Measurements from ENCODE around the gene PRM2.
"Not testable (repeated sequence)": the region's sequence is repeated elsewhere in the genome, so short reads cannot be mapped to it uniquely, and the experiment has no call there.

The PRM2 gene

DNA sequence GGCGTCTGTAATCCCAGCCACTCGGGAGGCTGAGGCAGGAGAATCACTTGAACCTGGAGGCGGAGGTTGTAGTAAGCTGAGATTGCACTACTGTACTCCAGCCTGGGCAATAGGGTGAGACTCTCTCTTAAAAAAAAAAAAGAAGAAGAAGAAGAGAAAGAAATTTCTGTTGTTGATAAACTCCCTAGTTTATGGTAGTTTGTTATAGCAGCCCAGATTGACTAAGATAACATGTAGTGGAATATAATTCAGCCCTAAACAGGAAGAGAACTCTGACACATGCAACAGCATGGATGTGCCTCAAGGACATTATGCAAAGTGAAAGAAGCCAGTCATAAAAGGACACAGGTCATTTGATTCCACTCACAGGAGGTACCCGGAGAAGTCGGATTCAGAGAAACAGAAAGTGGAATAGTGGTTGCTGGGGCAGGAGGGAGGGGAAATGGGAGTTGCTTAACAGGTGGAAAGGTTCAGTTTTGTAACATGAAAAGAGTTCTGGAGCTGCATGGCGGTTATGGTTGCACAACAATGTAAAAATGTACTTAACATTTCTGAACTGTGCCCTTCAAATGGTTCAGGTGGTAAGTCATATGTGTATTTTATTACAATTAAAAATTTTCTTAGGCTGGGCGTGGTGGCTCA lies 30.8 kb upstream of the PRM2 start:
- no peak for DNase-seq

DNA sequence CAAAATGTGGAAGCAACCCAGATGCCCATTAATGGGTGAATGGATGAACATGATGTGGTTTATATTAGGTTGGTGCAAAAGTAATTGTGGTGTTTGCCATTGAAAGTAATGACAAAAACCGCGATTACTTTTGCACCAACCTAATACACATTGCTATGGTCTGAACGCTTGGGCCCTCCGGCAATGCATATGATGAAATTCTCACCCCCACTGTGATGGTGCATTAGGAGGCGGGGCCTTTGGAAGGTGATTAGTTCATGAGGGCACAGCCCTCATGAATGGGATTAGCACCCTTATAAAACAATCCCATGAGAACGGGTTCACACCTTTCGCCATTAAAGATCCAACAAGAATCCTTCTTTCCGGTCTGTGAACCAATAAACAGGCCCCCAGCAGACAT lies 30.1 kb upstream of the PRM2 start:
- no peak for DNase-seq

DNA sequence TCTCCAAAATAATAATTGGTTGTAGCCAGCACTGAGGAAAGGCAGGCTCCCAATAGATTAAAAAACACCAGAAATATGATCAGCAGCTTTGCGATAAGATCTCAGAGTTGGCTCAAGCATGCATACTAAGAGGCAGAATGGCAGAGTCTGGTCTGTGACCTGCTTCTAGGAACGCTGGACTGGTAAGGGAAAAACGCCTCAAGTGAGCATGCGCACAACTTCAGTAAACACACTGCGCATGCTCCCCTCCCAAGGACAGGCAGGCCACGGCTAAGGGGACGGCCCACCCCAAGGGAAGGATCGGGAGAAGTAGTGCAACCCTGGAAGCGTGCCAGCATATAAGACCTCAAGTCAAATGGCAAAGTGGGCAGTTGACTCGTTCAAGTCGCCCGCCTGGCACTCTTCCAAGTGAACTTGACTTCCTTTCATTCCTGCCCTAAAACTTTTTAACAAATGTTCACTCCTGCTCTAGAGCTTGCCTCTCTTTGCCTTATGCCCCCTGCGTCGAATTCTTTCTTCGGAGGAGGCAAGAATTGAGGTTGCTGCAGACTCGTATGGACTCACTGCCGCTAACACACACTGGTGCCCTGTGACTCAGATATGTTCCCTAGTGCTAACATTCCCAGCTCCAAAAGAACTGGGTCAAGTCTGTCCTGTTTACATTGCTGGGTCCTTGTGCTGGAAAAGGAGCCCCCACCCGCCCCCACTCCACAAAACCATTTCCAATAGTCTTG lies 27.3 kb upstream of the PRM2 start:
- DNase-seq = no peak

DNA sequence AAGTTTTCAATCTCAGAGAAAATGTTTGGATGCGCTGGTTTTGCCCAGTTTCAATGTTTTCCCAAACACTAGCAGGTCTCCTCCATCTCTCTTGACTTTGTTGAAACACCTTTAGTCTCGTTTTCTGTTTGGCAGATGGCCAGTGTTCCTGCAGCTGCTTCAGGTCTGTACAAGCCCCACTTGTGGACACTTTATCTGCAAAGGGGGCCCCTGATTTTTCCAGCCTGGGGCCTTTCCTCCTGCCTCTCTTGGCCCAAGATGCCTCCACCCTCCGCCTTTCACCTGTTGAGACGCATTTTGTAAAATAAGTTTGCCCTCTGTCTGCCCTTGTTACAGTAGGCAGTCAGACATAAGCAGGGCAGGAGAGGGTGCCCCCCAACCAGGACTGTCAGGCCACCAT lies 26.7 kb upstream of the PRM2 start:
- DNase-seq = no peak

DNA sequence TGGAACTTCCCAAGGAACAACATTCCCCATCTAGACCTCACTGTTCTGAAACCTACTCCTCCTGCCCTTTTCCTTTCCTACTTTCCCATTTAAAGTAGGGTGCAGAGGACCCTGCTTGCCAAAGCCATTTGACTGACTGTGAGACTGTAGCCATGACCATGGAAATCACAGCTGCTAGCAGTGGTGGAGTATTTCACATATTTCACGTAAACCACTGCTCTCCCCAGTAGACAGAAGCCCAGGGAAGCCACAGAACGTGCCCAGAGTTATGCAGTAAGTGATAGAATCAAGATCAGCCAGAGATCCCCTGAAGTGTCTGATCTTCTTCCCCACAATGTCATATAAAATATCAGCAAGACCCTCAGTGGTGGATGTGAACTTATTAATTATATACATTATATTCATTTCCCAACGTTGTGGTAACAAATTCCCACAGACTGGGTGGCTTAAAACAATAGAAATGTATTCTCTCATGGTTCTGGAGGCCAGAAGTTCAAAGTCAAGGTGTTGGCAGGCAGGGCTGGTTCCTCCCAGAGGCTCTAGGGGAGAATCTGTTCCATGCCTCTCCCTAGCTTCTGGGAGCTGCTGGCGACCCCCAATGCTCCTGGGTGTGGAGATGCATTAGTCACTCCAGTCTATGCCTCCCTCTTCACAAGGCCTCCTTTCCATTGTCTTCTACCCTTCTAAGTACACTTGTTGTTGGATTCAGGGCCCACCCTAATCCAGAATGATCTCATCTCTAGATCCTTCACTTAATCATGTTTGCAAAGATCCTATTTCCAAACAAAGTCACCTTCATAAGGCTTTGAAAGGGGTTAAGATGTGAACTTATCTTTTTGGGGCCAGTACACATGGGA lies 25.6 kb upstream of the PRM2 start:
- no peak for DNase-seq

DNA sequence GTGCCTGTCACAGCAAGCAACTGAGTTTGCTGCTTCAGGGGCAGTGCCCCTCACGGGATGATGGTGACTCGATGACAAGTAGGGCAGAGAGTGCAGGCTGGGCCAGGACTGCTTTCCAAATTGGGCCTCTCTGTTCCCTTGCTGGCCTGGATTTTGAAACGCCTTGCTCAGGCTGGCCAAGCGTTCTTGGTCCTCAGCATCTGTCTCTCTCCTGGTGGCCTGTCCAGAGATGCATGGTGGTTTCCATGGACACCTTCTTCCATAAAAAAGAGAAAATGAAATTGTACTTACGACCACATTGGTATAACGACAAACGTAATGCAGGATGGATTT lies 24.2 kb upstream of the PRM2 start:
- no peak for DNase-seq

DNA sequence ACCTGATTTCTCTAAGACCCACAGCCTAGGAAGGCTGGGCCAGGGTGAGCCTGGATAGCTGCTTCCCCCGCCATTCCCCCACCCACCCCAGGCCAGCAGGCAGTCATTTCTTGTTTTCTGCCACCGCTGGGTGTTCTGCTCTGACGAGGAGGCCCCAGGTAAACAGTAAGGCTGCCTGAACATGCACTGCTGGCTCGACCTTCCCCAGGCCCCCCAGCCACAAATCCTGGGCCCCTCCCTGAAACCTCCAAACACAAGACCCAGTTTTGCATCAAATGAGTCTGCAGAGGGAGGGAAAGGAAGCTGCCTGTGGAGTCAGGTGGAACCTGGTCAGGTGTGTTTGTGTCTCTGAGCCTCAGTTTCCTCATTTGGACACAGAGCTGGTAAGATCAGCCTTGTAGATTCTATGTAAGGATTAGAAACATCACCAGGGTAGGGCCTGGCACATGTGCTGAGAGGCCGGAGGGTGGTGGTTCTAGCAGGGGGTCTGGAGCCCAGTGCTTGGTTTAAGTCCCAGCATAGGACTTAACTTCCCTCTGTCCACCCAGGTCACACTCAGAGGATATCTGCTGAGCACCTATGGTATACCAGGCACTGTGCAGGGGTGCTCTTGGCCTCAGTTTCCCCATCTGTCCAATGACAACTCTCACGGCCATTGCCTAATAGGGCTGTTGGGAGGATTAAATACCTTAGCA lies 23.7 kb upstream of the PRM2 start:
- DNase-seq = no peak

DNA sequence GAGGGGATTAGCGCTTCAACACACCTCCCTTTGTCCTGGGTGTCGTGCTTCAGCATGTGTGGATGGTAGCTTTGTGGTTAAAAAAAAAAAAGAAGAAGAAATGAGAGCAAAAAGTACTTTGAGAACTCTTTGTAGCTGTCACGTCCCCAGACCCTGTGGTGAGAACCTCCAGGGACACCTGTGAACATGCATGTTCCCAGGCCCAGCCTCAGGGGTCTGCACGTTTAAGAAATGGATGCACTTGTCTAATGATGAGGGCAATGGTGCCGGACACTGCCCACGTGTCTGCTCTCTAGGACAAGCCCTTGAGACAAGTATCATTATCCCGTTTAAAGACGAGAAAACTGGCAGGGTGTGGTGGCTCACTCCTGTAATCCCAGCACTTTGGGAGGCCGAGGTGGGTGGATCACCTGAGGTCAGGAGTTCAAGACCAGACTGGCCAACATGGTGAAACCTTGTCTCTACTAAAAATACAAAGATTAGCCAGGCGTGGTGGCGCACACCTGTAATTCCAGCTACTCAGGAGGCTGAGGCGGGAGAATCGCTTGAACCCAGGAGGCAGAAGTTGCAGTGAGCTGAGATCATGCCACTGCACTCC lies 22.8 kb upstream of the PRM2 start:
- DNase-seq = not testable (repeated sequence)

DNA sequence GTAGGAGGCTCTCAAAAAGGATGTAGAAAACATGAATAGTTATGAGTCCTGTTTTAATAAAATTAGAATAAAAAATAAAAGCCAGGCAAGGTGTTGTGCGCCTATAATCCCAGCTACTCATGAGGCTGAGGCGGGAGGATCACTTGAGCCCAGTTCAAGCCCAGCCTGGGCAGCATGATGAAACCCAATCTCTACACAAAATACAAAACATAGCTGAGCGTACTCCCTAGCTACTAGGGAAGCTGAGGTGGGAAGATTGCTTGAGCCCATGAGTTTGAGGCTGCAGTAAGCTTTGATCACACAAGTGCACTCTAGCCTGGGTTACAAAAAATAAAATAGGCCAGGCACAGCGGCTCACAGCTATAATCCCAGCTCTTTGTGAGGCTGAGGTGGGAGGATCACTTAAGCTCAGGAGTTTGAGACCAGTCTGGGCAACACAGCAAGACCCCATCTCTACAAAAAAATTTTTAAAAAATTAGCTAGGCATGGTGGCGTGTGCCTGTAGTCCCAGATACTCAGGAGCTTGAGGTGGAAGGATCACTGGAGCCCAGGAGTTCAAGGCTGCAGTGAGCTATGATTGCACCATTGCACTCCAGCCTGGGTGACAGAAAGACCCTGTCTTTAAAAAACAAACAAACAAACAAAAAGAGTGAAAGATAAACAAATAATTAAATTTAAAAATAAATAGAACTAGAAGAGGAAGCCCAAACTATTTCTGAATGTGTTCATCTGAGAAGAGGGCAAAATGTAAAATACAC lies 22.0 kb upstream of the PRM2 start:
- no peak for DNase-seq

DNA sequence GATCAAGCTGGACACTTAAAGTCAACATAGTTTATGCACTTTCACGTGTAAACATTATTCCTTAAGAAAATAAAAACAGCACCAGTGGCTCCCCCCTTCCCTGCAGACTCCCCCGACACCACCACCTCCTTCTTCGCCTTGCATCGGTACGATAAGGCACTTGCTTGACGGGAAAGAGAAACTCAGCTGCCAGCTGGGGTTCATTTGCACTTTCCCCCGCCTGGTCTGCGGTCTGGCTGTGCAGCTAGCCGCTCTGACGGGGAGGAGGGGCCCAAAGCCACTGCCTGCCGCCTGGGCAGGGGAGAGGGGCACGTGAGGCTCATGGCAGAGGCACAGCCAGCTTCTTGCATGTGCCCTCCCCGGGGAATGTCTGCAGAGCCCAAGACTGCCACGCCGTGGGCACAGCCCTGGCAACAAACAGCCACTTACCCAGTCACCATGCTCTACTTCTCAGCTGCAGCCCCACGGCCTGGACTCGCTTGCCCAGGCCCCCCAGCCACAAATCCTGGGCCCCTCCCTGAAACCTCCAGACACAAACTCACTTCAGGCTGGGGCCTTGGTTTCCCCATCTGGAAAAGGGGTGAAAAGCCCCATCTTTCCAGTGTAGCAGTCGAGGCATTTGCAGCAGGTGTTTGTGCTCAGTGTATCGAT lies 21.3 kb upstream of the PRM2 start:
- DNase-seq = peak; percentile 66

DNA sequence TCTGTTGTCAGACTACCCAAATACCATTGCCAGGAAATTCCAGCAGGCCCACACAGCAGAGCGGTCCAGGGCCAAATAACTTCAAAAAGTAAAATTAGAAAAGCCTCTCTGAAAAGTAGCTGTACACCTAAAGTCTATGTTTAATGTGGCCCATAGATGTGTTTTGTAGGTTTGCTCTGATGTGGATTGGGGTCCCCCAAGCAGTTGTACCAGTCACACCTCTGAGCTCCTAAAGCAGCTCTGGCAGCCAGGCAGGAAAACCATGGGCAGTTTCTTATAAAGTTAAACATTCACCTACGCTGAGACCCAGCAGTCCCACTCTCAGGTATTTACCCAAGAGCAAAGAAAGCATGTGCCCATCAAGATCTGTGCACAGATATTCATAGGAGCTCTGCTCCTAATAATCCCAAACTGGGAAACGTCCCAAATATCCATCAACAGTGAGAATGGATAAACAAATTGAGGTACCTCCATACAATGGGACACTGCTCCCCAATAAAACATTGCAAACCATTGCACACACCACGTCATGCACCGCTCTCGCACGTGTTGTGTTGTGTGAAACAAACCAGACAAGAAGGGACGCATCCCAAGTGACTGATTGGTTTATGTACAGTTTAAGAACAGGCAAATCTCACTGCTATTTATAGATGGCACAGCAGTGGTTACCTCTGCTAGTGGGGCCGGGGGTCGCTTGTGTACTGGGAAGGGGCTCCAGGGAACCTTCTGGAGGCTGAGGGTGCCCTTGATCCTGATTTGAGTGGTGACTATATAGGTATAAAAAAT lies 20.6 kb upstream of the PRM2 start:
- DNase-seq = no peak

DNA sequence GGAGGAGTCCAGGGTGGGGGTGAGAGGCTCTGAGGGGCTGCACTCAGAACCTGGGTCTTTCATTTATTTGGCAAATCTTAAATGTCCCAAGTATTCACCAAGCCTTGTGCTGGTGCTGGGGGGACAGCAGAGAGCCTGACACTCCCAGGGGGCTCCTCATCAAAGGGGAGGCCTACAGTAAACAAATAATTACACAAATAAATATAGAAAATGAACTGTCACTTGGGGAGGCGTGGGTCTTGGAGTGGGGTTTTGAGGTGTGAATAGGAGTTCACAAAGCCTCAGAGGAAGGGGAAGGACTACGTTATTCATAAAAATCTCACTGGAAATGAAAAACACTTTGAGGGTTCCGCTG lies 20.0 kb upstream of the PRM2 start:
- no peak for DNase-seq

DNA sequence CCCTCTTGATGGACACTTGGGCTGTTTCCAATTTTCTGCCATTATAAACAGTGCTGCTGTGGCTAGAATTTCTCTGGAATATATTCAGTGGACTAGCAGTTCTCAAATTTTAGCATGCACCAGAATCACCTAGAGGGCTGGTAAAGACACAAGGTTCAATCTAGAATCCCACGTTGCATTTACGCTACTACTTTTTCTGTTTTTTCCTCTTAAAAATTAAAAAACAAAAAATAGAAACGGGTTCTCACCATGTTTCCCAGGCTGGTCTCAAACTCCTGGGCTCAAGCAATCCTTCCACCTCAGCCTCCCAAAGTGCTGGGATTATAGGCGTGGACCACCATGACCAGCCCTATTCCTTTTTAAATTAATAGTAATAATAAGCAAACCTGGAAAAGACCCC lies 19.4 kb upstream of the PRM2 start:
- no peak for DNase-seq

DNA sequence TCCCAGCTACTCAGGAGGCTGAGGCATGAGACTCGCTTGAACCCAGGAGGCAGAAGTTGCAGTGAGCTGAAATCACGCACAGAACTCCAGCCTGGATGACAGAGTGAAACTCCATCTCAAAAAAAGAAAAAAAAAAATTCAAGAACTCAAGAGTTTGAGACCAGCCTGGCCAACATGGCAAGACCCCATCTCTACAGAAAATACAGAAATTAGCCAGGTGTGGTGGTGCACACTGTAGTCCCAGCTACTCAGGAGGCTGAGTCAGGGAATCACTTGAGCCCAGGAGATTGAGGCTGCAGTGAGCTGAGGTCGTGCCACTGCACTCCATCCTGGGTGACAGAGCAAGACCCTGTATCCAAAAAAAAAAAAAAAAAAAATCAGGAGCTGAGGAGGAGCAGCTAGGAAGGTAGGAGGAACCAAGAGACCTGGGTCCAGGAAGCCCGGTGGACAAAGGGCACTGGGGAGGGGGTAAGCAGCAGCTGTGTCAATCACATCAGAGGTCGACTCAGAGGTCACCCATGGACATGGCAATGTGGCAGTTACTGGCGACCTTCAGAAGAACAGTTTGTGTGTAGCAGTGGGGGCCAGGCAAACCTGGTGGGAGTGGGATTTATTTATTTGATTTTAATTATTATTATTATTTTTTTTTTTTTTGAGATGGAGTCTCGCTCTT lies 15.9 kb upstream of the PRM2 start:
- DNase-seq = no peak

DNA sequence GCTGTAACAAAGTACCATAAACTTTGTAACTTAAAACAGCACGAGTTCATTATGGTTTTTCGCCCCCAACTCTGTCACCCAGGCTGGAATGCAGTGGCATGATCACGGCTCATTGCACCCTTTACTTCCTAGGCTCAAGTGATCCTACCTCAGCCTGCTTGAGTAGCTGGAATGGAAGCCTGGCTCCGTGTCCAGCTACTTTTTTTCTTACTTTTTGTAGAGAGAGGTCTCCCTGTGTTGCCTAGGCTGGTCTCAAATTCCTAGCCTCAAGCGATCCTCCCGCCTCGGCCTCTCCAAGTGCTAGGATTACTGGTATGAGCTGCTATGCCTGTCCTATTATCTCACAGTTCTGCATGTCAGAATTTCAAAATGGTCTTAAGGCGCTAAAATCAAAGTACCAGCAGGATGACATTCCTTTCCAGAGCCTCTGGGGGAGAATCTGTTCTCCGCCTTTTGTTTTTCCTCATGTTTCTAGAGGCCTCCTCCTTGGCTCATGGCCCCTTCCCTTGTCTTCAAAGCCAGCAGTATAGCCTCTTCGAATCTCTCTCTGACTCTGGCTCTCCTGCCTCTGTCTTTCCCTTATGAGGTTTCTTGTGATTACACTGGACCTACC lies 14.9 kb upstream of the PRM2 start:
- no peak for DNase-seq

DNA sequence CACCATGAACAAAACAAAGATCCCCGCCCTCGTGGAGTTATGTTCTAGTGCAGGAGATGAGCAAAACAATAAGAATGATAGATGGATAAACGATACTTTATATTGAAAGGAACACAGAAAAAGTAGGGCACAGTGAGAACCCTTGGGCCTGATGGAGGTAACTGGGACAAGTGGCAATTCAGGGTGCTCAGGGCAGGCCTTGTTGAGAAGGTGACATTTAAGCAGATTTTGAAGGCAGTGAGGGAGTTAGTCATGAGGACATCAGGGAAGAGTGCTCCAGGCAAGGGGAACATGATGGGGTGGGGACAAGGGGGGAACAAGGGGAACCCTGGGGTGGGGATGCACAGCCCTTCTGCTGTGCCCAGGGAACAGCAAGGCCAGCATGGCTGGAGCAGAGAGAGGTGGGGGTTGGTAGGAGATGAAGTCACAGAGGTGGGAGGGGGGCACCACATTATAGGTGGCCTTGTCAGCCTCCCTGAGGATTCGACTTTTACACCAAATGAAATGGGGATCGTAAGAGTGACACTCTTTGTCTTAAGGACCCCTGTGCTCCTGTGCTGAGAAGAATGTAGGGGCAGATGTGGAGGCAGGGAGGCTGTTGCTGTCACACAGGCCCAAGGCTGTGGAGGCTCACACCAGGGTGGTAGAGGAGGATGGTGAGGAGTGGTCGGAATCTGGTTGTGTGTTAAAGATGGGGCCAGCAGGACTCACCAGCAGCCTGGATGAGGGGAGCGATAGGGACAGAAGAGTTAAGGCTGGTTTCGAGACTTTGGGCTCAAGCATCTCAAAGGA lies 14.0 kb upstream of the PRM2 start:
- DNase-seq = no peak

DNA sequence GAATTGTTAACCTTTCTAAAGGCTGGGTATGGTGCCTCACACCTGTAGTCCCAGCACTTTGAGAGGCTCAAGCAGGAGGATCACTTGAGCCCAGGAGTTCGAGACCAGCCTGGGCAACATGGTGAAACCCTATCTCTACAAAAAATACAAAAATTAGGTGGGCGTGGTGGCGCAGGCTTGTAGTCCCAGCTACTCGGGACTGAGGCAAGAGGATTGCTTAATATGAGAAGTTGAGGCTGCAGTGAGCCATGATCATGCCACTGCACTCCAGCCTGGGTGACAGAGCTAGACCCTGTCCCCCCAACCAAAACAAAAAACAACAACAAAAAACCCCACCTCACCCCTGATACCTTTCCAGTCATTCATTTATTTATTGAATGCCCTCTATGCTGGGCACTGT lies 13.4 kb upstream of the PRM2 start:
- not testable (repeated sequence) for DNase-seq

DNA sequence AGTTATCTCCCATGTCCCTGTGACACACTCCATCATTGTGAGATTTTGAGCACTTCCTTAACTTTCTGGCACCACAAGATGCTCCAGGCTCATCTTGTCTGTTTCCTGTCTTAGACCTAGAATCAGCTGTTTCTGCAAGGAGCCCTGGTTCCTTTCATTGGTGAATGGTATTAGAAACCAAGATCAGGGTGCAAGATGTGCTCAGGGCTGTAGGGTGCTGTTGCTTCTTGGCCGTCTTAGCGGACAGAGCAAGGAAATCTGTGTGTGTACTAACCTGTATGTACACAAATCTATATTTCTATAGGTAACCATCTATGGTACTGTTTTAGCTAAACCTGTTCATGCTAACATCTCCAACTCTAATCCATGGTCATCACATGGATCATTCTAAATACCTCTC lies 12.9 kb upstream of the PRM2 start:
- no peak for DNase-seq

DNA sequence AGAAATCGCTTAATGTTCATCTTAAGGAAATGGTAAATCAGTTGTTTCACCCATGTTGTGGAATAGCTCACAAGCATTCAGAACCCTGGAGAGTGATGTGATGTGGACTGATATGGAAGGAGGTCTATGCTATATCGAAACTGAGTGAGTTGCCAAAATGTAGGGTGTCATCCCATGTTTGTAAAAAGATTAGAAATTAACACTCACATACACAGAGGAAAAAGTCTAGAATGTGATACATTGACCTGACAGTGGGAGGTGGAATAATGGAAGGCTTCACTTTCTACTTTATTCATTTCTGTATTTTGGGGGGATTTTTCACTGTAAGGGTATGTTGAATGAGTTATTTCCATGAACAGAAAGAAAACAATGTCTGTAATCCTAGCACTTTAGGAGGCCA lies 9.6 kb upstream of the PRM2 start:
- DNase-seq = no peak
